Activated CD8-positive, alpha-beta T cell treated with anti-CD3 and anti-CD28 coated beads for 36 hours (primary cell): Measurements from ENCODE around the gene CD81. TPM values are rescaled to one million over a fixed set of nuclear protein-coding genes. Genes with fewer than 3 reads are reported as not detected.

Experiments
- ATAC-seq: fragments of 200-7000 bp; cut with Tn5 transposase; one replicate; pipeline ENCODE4 v1.10.0; 2021; ENCODE audit warnings: mild to moderate bottlenecking, moderate library complexity
- CTCF ChIA-PET: fragments of 350-600 bp; sonication (Branson Sonifier 250); formaldehyde crosslinking; loops from one replicate; lab custom pipeline; 2021; ENCODE audit warnings: antibody characterized with exemption; lab: Charles Lee
- POLR2A ChIA-PET: fragments of 350-600 bp; sonication (Branson Sonifier 250); formaldehyde crosslinking; loops from one replicate; lab custom pipeline; 2021; ENCODE audit warnings: antibody characterized with exemption; lab: Charles Lee
- DNase-seq: peaks from one replicate; pipeline ENCODE4 v3.0.0-alpha.2; 2020
- H3K27ac Mint-ChIP-seq: one replicate; pipeline ENCODE4 v1.8.0; 2021; ENCODE audit warnings: mild to moderate bottlenecking, mixed read lengths
- H3K27me3 Mint-ChIP-seq: one replicate; pipeline ENCODE4 v1.8.0; 2021; ENCODE audit warnings: mixed read lengths
- H3K36me3 Mint-ChIP-seq: one replicate; pipeline ENCODE4 v1.8.0; 2021; ENCODE audit warnings: low read depth, mixed read lengths
- H3K4me1 Mint-ChIP-seq: one replicate; pipeline ENCODE4 v1.8.0; 2021; ENCODE audit warnings: low read depth, mixed read lengths
- H3K4me3 Mint-ChIP-seq: one replicate; pipeline ENCODE4 v1.8.0; 2021; ENCODE audit warnings: mild to moderate bottlenecking, moderate library complexity, mixed read lengths
- H3K9me3 Mint-ChIP-seq: one replicate; pipeline ENCODE4 v1.8.0; 2021; ENCODE audit warnings: mixed read lengths
- intact Hi-C: fragments of 100-400 bp; cut with micrococcal nuclease; formaldehyde crosslinking; loops from one replicate; pipeline ENCODE4 v1.10.0; 2022
- total RNA-seq, 2 experiments: library from RNA; stranded (reverse); gene quantifications; one replicate each; pipeline ENCODE4 v1.2.3, GENCODE V29; 2021
- TF ChIP-seq, protein P1 (sequence below): fragments of 200-600 bp; IDR thresholded peaks from one replicate; pipeline ENCODE4 v1.8.0; 2022; ENCODE audit warnings: antibody characterized with exemption, mild to moderate bottlenecking

Gene CD81
- total RNA-seq, 2 experiments from 2014 or later = 133 to 138 TPM

DNA sequence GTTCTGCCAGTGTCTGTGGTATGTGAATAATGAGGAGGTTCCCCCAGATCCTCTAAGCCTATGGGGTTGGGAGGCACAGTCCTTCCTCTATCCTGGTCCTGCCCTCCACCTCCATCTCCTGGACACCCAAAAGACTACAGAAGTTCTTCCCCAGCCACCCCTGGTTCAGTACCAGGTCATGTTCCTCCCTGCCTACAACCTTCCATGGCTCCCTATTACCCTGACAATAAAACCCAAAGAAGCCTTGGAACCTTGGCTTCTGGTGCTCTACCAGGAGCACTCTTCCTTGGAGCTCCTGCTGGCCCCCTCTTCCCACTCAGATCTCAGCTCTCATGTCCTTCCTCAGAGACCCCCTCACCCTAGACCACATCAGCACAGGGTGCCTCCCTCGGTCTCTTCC is 54.3 kb downstream of the CD81 start:
- Mint-ChIP-seq H3K9me3 (no peaks in the 10 kb centered on the region), H3K4me1 (no peaks in the 10 kb centered on the region), H3K27ac (no peak overlapping the region), H3K4me3 (no peak overlapping the region), H3K27me3 (no peaks in the 10 kb centered on the region), H3K36me3 (no peaks in the 10 kb centered on the region)
- CTCF ChIA-PET = interaction anchor here (1.5 to 1.8 kb wide), 2 partner anchors 99 to 102 kb away, joined by 6 to 10 read pairs; no protein-coding TSS in a partner anchor
- POLR2A ChIA-PET = no interaction called here
- intact Hi-C loops = no loop called here
- ATAC-seq (no peak), DNase-seq (no peak)
- TF ChIP-seq, protein P1, sequence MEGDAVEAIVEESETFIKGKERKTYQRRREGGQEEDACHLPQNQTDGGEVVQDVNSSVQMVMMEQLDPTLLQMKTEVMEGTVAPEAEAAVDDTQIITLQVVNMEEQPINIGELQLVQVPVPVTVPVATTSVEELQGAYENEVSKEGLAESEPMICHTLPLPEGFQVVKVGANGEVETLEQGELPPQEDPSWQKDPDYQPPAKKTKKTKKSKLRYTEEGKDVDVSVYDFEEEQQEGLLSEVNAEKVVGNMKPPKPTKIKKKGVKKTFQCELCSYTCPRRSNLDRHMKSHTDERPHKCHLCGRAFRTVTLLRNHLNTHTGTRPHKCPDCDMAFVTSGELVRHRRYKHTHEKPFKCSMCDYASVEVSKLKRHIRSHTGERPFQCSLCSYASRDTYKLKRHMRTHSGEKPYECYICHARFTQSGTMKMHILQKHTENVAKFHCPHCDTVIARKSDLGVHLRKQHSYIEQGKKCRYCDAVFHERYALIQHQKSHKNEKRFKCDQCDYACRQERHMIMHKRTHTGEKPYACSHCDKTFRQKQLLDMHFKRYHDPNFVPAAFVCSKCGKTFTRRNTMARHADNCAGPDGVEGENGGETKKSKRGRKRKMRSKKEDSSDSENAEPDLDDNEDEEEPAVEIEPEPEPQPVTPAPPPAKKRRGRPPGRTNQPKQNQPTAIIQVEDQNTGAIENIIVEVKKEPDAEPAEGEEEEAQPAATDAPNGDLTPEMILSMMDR = no peak

DNA sequence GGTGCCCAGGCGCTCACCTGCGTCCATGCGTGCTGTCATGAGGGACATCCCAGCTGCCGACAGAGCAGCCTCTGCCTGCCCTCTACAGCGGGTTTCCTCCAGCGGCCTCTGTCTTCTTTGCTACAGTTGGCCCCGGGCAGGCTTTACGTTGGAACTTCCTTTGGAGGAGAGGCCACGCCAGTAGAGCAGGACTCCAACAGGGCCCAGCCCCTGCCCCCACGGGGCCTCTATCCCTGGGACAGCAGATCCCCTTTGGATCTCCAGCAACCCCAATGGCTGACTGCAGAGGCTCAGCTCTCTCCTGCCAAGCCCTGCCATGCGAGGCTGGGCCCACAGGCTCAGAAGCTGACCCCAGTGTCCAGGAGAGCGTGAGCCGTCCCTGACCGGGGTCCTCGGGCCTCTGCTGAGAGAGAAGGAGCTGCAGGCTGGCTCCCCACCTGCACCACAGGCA is 55.1 kb downstream of the CD81 start:
- H3K4me3 Mint-ChIP-seq = no peak overlapping the region
- intact Hi-C loops = no loop called here
- ATAC-seq (no peak), DNase-seq (no peak)
- H3K27ac Mint-ChIP-seq = no peak overlapping the region
- H3K9me3 Mint-ChIP-seq = no peaks in the 10 kb centered on the region
- H3K27me3 Mint-ChIP-seq = no peaks in the 10 kb centered on the region
- no peaks in the 10 kb centered on the region for H3K36me3 Mint-ChIP-seq
- ChIA-PET POLR2A (interaction anchor here (0.7 kb wide), 1 partner anchor 129 kb away, joined by 3 read pairs; no protein-coding TSS in a partner anchor), CTCF (interaction anchor here (1.5 to 1.8 kb wide), 2 partner anchors 99 to 101 kb away, joined by 6 to 10 read pairs; no protein-coding TSS in a partner anchor)
- no peaks in the 10 kb centered on the region for H3K4me1 Mint-ChIP-seq
- TF ChIP-seq, protein P1 = no peak

- H3K4me1 Mint-ChIP-seq = no peaks in the 10 kb centered on the region
- H3K9me3 Mint-ChIP-seq = no peaks in the 10 kb centered on the region
- no peaks in the 10 kb centered on the region for H3K27me3 Mint-ChIP-seq
- ATAC-seq = no peak
- no peak overlapping the region for H3K4me3 Mint-ChIP-seq
- ChIA-PET POLR2A (interaction anchor here (0.7 kb wide), 1 partner anchor 128 kb away, joined by 3 read pairs; no protein-coding TSS in a partner anchor), CTCF (no interaction called here)
- no peak overlapping the region for H3K27ac Mint-ChIP-seq
- no peak for DNase-seq
- no peaks in the 10 kb centered on the region for H3K36me3 Mint-ChIP-seq
- intact Hi-C loops = no loop called here
- TF ChIP-seq, protein P1 = no peak
Measured at GRCh38 chr11:2432628-2433071, 55.5 kb downstream of the CD81 start.

DNA sequence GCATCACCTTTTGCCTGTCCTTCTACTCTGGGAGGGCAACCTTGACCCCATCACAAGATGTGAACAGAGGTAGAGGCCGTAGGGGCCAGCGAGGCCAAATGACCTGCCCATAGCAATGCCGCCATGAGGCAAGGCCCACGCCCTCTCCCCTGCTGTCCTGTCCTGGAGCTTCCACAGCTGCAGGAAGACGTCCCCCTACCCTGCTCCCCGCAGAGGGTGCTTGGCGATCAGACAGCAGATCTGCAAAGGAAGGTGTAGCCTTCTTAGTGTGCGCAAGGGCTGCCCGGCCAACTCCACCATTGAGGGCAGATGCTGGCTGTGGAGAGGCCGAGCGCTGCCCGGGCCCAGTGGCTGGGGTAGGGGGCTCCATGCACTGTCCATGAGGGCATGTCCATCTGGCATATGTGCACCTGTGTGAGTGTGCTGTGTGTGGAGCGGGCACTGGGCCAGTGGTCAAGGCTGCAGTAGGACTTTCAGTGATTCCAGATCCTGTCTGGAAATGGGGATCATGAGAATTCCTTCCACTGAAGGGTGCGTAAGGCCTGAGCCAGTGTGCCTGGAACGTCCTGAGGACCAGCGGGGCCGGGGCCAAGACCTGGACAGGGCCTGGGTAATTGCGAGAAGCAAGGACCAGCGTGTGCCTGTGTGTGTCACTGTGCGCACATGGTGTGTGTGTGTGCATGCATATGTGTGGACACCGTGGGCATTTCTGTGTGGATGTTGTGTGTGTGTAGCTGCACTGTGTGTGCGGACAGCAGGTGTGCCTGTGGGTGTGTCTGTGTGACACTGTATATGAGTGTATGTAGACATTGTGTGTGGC is 56.2 kb downstream of the CD81 start:
- ATAC-seq (no peak), DNase-seq (no peak)
- H3K36me3 Mint-ChIP-seq = no peaks in the 10 kb centered on the region
- no peak overlapping the region for H3K4me3 Mint-ChIP-seq
- CTCF ChIA-PET = no interaction called here
- TF ChIP-seq, protein P1 = no peak
- H3K27me3 Mint-ChIP-seq = no peaks in the 10 kb centered on the region
- intact Hi-C loops = no loop called here
- H3K27ac Mint-ChIP-seq = no peak overlapping the region
- POLR2A ChIA-PET = no interaction called here
- no peaks in the 10 kb centered on the region for H3K4me1 Mint-ChIP-seq
- H3K9me3 Mint-ChIP-seq = no peaks in the 10 kb centered on the region

GRCh38 chr11:2434008-2434407 is 56.9 kb downstream of the CD81 start:
- intact Hi-C loops = no loop called here
- Mint-ChIP-seq H3K36me3 (no peaks in the 10 kb centered on the region), H3K27ac (no peak overlapping the region), H3K4me3 (no peak overlapping the region), H3K9me3 (no peaks in the 10 kb centered on the region), H3K4me1 (no peaks in the 10 kb centered on the region), H3K27me3 (no peaks in the 10 kb centered on the region)
- ChIA-PET POLR2A (no interaction called here), CTCF (no interaction called here)
- ATAC-seq (no peak), DNase-seq (no peak)
- TF ChIP-seq, protein P1 = no peak
